ENCODE results near the gene JPH3.
"Not testable (repeated sequence)": the region's sequence is repeated elsewhere in the genome, so short reads cannot be mapped to it uniquely, and the experiment has no call there.

Gene JPH3

DNA sequence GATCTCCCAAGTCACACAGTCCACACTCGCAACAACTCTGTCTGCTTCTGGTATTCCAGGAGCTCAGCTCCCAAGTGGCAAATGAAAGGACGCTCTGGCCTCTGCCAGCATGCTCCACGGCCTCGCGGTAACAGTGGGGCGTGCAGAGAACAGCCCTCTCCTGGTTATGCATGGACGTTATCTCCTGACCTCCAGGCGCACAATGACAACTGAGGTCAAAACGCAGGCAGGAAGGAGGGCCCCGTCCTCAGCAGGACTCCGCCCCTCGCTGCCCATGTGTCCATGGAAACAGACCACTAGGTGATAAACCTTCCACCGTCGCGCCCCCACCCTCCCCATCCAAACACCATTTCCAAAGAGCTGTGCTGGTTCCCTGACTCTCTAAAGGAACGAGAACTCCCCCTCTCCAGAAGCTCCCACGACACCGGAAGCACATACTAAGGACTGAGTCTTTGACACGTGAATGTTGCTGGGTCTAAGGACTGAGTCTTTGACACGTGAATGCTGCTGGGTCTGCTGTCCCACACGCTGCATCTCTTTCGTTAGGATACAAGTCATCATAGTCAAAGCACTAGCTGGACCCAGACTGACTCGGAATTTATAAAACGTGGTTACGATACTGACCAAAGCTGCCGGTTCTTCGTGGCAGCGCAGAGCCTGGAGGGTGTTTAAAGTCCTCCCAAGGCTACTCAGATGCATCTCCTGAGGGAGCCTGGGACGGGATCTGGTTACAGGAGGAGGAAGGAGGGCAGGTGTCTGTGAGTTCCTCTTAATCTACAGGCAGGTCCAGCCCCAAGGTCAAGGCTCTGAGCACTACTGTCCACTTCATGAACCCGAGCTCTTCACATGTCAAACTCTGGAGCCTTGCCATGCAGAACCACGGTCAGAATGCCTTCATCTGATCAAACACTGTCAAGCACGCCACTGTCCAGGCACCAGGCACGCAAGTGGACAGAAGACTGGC, 119.6 kb downstream of the JPH3 start:
- TF ChIP-seq, protein P1, sequence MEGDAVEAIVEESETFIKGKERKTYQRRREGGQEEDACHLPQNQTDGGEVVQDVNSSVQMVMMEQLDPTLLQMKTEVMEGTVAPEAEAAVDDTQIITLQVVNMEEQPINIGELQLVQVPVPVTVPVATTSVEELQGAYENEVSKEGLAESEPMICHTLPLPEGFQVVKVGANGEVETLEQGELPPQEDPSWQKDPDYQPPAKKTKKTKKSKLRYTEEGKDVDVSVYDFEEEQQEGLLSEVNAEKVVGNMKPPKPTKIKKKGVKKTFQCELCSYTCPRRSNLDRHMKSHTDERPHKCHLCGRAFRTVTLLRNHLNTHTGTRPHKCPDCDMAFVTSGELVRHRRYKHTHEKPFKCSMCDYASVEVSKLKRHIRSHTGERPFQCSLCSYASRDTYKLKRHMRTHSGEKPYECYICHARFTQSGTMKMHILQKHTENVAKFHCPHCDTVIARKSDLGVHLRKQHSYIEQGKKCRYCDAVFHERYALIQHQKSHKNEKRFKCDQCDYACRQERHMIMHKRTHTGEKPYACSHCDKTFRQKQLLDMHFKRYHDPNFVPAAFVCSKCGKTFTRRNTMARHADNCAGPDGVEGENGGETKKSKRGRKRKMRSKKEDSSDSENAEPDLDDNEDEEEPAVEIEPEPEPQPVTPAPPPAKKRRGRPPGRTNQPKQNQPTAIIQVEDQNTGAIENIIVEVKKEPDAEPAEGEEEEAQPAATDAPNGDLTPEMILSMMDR (IDR thresholded peaks at IDR 0.05; ENCODE audit: low read depth, low read length, missing control alignments): no peak
- in situ Hi-C loops (cut with HindIII; ENCODE audit: low pct_ligation_motif_present, low sequenced_read_pairs): no loop called here
- Histone ChIP-seq H3K27me3 (replicated peaks) (no peaks in the 10 kb centered on the region), H3K4me3 (ENCODE audit: low read depth, low read length) (no peak overlapping the region), H3K27ac (no peak overlapping the region), H3K36me3 (replicated peaks) (peaks cover 7% of the 10 kb centered on the region)
- DNase-seq: no peak

DNA sequence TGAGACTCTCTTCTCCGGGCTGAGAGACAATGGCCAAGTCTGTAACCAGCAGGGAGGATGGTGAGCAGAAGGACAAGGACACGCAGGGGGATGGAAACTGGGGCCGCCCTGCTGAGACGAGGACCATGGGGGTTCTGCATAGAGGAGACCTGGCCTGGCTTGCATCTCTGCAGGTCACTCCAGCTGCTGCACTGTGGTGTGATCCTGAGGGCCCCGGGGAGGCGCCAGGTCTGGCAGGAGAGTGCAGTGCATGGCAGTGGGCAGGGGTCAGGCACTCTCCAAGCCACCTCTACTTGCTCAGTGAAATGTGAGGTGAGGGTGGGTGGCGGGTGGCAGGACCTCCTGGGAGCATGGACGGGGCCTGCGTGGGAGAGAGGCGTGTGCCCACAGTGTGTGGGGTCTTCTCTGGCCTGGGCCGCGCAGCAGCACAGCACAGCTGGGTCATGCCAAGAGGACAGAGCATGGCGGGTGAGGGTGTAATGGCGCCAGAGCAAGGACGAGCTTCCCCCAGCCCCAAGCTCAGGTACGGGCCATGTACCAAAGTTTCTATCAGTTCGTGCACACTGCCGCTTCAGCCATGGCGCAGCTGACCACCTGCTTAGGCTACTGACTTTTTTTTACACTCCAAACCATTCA, 120.4 kb downstream of the JPH3 start:
- H3K27ac ChIP-seq: no peak overlapping the region
- H3K27me3 ChIP-seq (replicated peaks): no peaks in the 10 kb centered on the region
- no peak for DNase-seq
- H3K36me3 ChIP-seq (replicated peaks): peaks cover 7% of the 10 kb centered on the region
- H3K4me3 ChIP-seq (ENCODE audit: low read depth, low read length): no peak overlapping the region
- TF ChIP-seq, protein P1 (IDR thresholded peaks at IDR 0.05; ENCODE audit: low read depth, low read length, missing control alignments): no peak
- in situ Hi-C loops (cut with HindIII; ENCODE audit: low pct_ligation_motif_present, low sequenced_read_pairs): no loop called here

DNA sequence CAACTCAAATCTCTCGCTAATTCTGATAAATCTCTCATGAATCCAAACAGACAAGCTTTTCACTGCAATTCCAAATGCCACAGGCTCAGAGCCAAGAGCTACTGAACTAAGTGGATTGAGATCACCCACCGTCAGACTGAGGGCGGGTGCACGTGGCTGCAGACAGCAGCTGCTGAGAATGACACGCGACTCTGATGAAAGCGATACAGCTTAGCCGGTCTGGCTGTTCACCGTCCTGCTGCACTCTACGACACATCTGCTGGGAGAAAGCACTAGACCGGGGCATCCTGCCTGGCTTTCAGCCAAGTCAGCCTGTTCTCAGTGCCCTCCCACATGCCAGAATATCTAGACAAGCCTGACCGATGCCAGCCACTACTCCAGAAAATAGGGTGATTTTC, 120.9 kb downstream of the JPH3 start:
- in situ Hi-C loops (cut with HindIII; ENCODE audit: low pct_ligation_motif_present, low sequenced_read_pairs): no loop called here
- Histone ChIP-seq H3K4me3 (ENCODE audit: low read depth, low read length) (no peak overlapping the region), H3K27ac (no peak overlapping the region), H3K36me3 (replicated peaks) (peaks cover 7% of the 10 kb centered on the region), H3K27me3 (replicated peaks) (no peaks in the 10 kb centered on the region)
- TF ChIP-seq, protein P1 (IDR thresholded peaks at IDR 0.05; ENCODE audit: low read depth, low read length, missing control alignments): no peak
- DNase-seq: peak; percentile 92

DNA sequence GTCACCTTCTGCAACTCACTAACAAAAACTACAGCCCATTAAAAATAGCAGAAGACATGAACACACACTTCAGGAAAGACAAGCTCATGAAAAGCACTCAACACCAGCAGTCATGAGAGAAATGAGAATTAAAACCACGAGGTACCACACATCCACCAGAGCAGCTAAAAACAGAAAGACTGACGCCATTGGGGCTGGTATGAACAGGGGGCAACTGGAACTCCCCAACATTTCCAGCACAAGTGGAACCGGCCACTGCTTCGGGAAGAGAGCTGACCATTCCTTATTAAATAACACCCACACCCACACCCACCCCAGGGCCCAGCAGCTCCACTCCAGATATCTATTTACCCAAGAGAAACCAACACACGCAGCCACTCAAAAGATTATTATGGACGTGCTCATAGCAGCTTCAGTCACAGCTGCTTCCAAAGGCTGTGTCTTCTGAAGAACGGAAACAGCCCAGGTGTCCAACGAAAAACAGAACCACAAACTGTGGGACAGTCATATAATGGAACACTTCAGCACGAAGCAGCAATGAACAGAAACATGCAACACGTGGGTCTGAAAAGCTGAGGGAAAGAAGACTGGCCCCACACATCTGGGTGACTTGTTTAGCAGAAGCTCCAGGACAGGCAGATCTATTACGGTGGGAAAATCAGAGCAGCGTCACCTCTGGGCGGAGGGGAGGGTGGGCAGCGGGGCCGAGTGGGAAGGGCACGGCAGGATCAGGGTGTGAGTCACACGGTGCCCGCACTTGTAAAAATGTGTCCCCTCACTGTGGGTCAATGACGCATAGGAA, 122.4 kb downstream of the JPH3 start:
- Histone ChIP-seq H3K27ac (no peak overlapping the region), H3K4me3 (ENCODE audit: low read depth, low read length) (no peak overlapping the region), H3K27me3 (replicated peaks) (no peaks in the 10 kb centered on the region), H3K36me3 (replicated peaks) (peaks cover 9% of the 10 kb centered on the region)
- TF ChIP-seq, protein P1 (IDR thresholded peaks at IDR 0.05; ENCODE audit: low read depth, low read length, missing control alignments): no peak
- in situ Hi-C loops (cut with HindIII; ENCODE audit: low pct_ligation_motif_present, low sequenced_read_pairs): no loop called here
- no peak for DNase-seq

DNA sequence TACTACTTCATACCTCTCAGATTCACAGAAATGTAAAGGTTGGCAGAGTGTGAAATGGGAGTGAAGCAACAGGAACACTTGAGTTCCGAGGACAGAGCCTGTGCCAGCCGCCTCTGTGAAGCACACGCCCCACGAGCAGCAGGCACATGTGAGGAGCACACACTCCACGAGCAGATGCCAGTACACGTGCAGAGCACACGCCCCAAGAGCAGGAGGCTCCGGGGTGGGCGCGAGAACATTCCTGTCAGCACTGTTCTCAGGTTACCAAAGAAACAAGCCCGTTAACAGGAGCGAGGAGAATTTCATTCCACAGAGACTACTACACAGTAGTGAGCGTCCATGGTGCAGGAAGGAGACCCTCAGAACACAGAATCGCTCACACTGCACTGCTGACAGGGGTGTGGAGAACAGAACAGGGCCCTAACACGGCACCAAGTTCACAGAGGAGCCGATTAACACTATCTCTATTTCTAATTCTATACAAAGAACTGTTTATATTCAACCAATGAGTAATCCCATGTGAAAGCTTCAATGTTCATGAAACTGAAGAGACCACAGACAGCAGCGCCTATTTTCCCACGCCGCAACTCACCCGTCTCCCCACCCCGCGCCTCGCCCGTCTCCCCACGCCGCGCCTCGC, 123.4 kb downstream of the JPH3 start:
- Histone ChIP-seq H3K4me3 (ENCODE audit: low read depth, low read length) (no peak overlapping the region), H3K36me3 (replicated peaks) (peaks cover 4% of the 10 kb centered on the region), H3K27me3 (replicated peaks) (no peaks in the 10 kb centered on the region), H3K27ac (no peak overlapping the region)
- in situ Hi-C loops (cut with HindIII; ENCODE audit: low pct_ligation_motif_present, low sequenced_read_pairs): no loop called here
- peak; percentile 76 for DNase-seq
- TF ChIP-seq, protein P1 (IDR thresholded peaks at IDR 0.05; ENCODE audit: low read depth, low read length, missing control alignments): no peak

DNA sequence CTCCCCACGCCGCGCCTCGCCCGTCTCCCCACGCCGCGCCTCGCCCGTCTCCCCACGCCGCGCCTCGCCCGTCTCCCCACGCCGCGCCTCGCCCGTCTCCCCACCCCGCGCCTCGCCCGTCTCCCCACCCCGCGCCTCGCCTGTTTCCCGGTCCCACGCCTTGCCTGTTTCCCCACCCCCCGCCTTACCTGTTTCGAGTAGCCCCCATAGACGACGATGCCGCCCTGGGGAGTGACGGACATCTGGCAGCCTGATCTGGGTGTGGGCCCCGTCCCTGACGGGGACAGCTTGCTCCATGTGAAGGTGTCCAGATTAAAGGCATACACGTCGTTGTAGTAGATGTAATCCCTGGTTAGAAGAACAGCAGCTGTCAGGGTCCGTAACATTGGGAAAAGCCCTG, 124.3 kb downstream of the JPH3 start:
- in situ Hi-C loops (cut with HindIII; ENCODE audit: low pct_ligation_motif_present, low sequenced_read_pairs); H3K36me3 ChIP-seq (replicated peaks); H3K27ac ChIP-seq; H3K4me3 ChIP-seq (ENCODE audit: low read depth, low read length); H3K27me3 ChIP-seq (replicated peaks); DNase-seq: not testable (repeated sequence)

All from brain microvascular endothelial cell (primary cell).